ENCODE measurements around the gene RSU1.

DNA sequence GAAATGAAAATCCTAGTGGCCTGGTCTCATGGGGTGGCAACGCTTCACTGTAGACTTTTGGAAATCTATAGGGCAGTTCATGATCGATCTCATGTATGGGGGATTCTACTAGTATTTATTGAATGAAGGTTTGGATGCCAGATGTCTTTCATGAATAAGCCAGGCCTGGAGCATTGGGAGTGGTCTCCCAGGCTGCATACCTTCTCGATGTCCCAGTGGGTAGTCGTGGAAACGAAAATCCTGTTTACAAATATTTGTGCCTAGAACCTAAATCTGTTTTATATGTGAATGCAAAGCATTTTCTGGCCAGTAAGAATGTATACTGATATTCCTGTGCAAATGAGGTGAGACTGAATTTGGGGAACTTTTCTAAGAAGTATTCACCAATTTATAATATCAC, 190.5 kb downstream of the RSU1 start:
- TF ChIP-seq, protein P1, sequence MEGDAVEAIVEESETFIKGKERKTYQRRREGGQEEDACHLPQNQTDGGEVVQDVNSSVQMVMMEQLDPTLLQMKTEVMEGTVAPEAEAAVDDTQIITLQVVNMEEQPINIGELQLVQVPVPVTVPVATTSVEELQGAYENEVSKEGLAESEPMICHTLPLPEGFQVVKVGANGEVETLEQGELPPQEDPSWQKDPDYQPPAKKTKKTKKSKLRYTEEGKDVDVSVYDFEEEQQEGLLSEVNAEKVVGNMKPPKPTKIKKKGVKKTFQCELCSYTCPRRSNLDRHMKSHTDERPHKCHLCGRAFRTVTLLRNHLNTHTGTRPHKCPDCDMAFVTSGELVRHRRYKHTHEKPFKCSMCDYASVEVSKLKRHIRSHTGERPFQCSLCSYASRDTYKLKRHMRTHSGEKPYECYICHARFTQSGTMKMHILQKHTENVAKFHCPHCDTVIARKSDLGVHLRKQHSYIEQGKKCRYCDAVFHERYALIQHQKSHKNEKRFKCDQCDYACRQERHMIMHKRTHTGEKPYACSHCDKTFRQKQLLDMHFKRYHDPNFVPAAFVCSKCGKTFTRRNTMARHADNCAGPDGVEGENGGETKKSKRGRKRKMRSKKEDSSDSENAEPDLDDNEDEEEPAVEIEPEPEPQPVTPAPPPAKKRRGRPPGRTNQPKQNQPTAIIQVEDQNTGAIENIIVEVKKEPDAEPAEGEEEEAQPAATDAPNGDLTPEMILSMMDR (IDR thresholded peaks at IDR 0.05; ENCODE audit: low read depth, low read length): no peak
- TF ChIP-seq EZH2phosphoT487 (IDR thresholded peaks at IDR 0.05; ENCODE audit: low read depth): no peak
